PC-3 (cell line): ENCODE data around the gene CD79A. TPM values are rescaled to one million over a fixed set of nuclear protein-coding genes. Genes with fewer than 3 reads are reported as not detected.

Experiments used
- ATAC-seq: fragments of 200-7000 bp; cut with Tn5 transposase; 2 replicates; pipeline ENCODE4 v1.9.1; 2020; ENCODE audit warnings: mild to moderate bottlenecking, moderate library complexity
- BruUV-seq: library from RNA; stranded (reverse); fragments of 400-500 nt; replicated peaks from 2 replicates; lab custom pipeline; 2021; lab: Mats Ljungman, UMichigan
- CTCF ChIA-PET: fragments of 300-600 bp; sonication (Branson Sonifier 250); formaldehyde crosslinking; loops from one replicate; lab custom pipeline; 2022; ENCODE audit warnings: antibody characterized with exemption; lab: Charles Lee
- POLR2A ChIA-PET: fragments of 300-600 bp; sonication (Branson Sonifier 250); formaldehyde crosslinking; loops from one replicate; lab custom pipeline; 2022; ENCODE audit warnings: antibody characterized with exemption; ENCODE audit not compliant: unreplicated experiment; lab: Charles Lee
- DNase-seq: peaks from one replicate; pipeline ENCODE4 v3.0.0-alpha.2; 2015
- H2AFZ ChIP-seq: fragments of 300-600 bp; sonication (generic); 2 replicates; pipeline ENCODE4 v1.6.0; 2016; ENCODE audit warnings: antibody characterized with exemption, low read length
- H3F3A ChIP-seq: fragments of 300-600 bp; sonication (generic); one replicate; pipeline ENCODE4 v1.6.0; 2017; ENCODE audit warnings: antibody characterized with exemption, low read length, control low read depth, mild to moderate bottlenecking; ENCODE audit not compliant: unreplicated experiment
- H3K27ac ChIP-seq: fragments of 300-600 bp; sonication (generic); 2 replicates; pipeline ENCODE4 v1.5.1; 2016; ENCODE audit warnings: mild to moderate bottlenecking, low read length
- H3K27me3 ChIP-seq: fragments of 300-600 bp; sonication (generic); 2 replicates; pipeline ENCODE4 v1.6.1; 2016; ENCODE audit warnings: low read length, mixed read lengths
- H3K36me3 ChIP-seq: fragments of 300-600 bp; sonication (generic); 2 replicates; pipeline ENCODE4 v1.6.1; 2016; ENCODE audit warnings: low read depth, mixed run types, low read length, mixed read lengths
- H3K4me1 ChIP-seq: fragments of 300-600 bp; sonication (generic); 2 replicates; pipeline ENCODE4 v1.5.1; 2016; ENCODE audit warnings: low read length; ENCODE audit not compliant: insufficient read depth
- H3K4me2 ChIP-seq: fragments of 300-600 bp; sonication (generic); 2 replicates; pipeline ENCODE4 v1.6.0; 2016; ENCODE audit warnings: low read length
- H3K4me3 ChIP-seq: fragments of 300-600 bp; sonication (generic); 2 replicates; pipeline ENCODE4 v1.5.1; 2016; ENCODE audit warnings: mild to moderate bottlenecking, low read length, mixed read lengths
- H3K79me2 ChIP-seq: fragments of 300-600 bp; sonication (generic); 2 replicates; pipeline ENCODE4 v1.6.1; 2017; ENCODE audit warnings: low read length, mixed read lengths
- H3K9ac ChIP-seq: fragments of 300-600 bp; sonication (generic); 2 replicates; pipeline ENCODE4 v1.6.0; 2016; ENCODE audit warnings: mild to moderate bottlenecking, low read length
- H3K9me2 ChIP-seq: fragments of 300-600 bp; sonication (generic); replicated peaks from 2 replicates; pipeline ENCODE4 v1.6.1; 2016; ENCODE audit warnings: mixed run types, low read length, mixed read lengths
- H3K9me3 ChIP-seq: fragments of 300-600 bp; sonication (generic); 2 replicates; pipeline ENCODE4 v1.6.1; 2016; ENCODE audit warnings: low read length, mixed read lengths
- H4K20me1 ChIP-seq: fragments of 300-600 bp; sonication (generic); 2 replicates; pipeline ENCODE4 v1.6.1; 2016; ENCODE audit warnings: low read length, mixed read lengths
- CTCF ChIP-seq: fragments of 300-600 bp; sonication (generic); conservative IDR thresholded peaks from 2 replicates; pipeline ENCODE4 v1.5.1; 2017; ENCODE audit warnings: antibody characterized with exemption, low read depth, mild to moderate bottlenecking, low read length
- EZH2 ChIP-seq: fragments of 300-600 bp; sonication (generic); IDR thresholded peaks from one replicate; pipeline ENCODE4 v1.6.1; 2017; ENCODE audit warnings: antibody characterized with exemption, mild to moderate bottlenecking, low read length; ENCODE audit not compliant: unreplicated experiment
- EZH2phosphoT487 ChIP-seq: fragments of 300-600 bp; sonication (generic); IDR thresholded peaks from 2 replicates; pipeline ENCODE4 v1.6.1; 2018; ENCODE audit warnings: mild to moderate bottlenecking, antibody characterized with exemption, low read length, borderline replicate concordance
- intact Hi-C: fragments of 100-400 bp; cut with micrococcal nuclease; formaldehyde crosslinking; loops from 2 replicates; pipeline ENCODE4 v1.9.0; 2023
- total RNA-seq: library from RNA; depleted of rRNA; stranded (reverse); fragments of >200 nt; gene quantifications from 2 replicates; pipeline ENCODE4 v1.2.3, GENCODE V29; 2014

Gene CD79A
- total RNA-seq, 1 experiment from 2014 or later = 0.11 TPM

DNA sequence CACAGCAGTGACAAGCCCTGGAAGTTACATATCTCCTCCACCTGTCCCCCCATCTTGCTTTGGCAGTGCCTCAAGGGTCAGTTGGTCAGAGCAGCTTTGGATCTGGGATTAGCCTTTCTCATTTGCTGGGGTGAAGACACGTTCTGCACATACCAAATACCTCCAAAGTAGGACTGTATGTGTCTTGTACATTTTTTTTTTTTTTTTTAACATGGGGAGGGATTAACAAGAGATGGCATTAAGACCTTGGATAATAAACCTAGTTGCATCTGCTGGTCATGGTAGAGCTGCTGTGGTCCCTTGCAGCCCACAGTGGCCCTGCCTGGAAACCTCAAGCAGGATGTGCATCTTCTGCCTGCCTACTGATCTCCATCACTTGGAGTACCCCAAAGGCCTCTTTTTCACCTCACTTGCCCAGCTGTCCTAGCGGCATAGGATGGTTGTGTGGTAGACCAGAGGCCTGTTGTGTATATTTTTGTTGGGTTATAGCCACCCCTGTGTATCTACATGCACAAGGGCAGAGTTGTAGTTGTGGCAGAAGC, 14.6 kb upstream of the CD79A start:
- ChIA-PET CTCF (no interaction called here), POLR2A (interaction anchor here (0.5 kb wide), 1 partner anchor 95 kb away, joined by 3 read pairs; no protein-coding TSS in a partner anchor)
- intact Hi-C loops = no loop called here
- no peak for TF ChIP-seq CTCF
- TF ChIP-seq EZH2 = no peak
- TF ChIP-seq EZH2phosphoT487 = no peak
- Histone ChIP-seq H3F3A (no peaks in the 10 kb centered on the region), H3K27me3 (no peaks in the 10 kb centered on the region), H3K9me2 (no peaks in the 10 kb centered on the region), H3K4me3 (peak overlapping the region; percentile 99), H3K9me3 (no peaks in the 10 kb centered on the region), H3K79me2 (peaks cover 63% of the 10 kb centered on the region), H3K4me2 (peak overlapping the region; percentile 98), H3K4me1 (peaks cover 30% of the 10 kb centered on the region), H2AFZ (no peak overlapping the region), H3K36me3 (peaks cover 53% of the 10 kb centered on the region), H3K9ac (peak overlapping the region; percentile 100; the same call in 1 of the 2 replicates), H4K20me1 (peaks cover 52% of the 10 kb centered on the region), H3K27ac (no peak overlapping the region)
- no peak for ATAC-seq
- DNase-seq = no peak
- BruUV-seq = no TSS peak

DNA sequence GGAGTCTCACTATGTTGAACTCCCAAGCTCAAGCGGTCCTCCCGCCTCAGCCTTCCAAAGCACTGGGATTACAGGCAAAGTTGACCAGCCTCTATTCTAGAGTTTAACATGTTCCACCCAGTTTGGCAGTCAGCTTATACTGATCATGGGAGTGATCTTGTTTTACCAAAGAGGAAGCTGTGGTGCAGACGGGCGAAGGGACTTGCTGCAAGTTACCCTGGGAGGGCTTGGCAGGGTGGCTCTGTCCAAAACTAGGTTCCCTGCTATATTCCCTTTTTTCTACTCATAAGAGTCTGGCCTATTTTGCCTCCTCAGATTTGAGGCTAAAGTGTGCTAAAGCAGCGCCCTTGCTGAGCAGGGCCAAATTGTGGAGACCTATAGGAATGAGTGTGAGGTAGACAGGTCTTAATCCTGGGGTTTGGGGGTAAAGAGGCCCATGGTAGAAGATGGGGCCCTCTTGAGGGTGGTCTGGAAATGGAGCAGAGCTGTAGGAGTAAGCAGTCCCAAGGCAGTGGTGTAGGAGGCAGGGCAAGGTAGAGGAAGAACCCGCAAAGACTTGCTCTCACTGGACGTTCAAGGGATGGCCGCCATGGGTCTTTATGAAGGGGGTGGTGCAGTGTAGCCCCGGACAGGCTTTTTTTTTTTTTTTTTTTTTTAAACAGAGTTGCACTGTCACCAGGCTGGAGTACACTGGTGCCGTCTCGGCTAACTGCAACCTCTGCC, 13.7 kb upstream of the CD79A start:
- ChIA-PET CTCF (no interaction called here), POLR2A (no interaction called here)
- H3K4me2 ChIP-seq = peak overlapping the region; percentile 98; the same call in 1 of the 2 replicates

More for the DNA sequence above, 13.7 kb upstream of the CD79A start:
- no peak for TF ChIP-seq EZH2
- no peak for TF ChIP-seq CTCF
- TF ChIP-seq EZH2phosphoT487 = no peak
- Histone ChIP-seq H3F3A (no peaks in the 10 kb centered on the region), H3K4me3 (0 out of 2 replicates have a peak overlapping the region, but pooled peaks have one; percentile 99), H3K9me3 (no peaks in the 10 kb centered on the region), H3K27me3 (no peaks in the 10 kb centered on the region), H2AFZ (no peak overlapping the region), H3K9ac (no peak overlapping the region), H4K20me1 (peaks cover 60% of the 10 kb centered on the region), H3K4me1 (peaks cover 30% of the 10 kb centered on the region), H3K27ac (no peak overlapping the region), H3K36me3 (peaks cover 60% of the 10 kb centered on the region), H3K9me2 (no peaks in the 10 kb centered on the region), H3K79me2 (peaks cover 70% of the 10 kb centered on the region)
- intact Hi-C loops = no loop called here
- BruUV-seq = no TSS peak
- ATAC-seq = no peak
- no peak for DNase-seq
